Astrocyte of the cerebellum (primary cell): ENCODE data around the gene SLC27A5.
"Not testable (repeated sequence)": the region's sequence is repeated elsewhere in the genome, so short reads cannot be mapped to it uniquely, and the experiment has no call there.

Experiments used
- DNase-seq: peaks from one replicate; pipeline ENCODE4 v3.0.0-alpha.2; 2011; ENCODE audit warnings: low read depth
- H3K4me3 ChIP-seq: 2 replicates; pipeline ENCODE4 v1.5.1; 2011; ENCODE audit warnings: mild to moderate bottlenecking, low read depth, low read length, moderate library complexity
- in situ Hi-C: cut with HindIII; loops from 2 replicates; pipeline ENCODE4 v1.10.0; 2017; ENCODE audit warnings: low sequenced_read_pairs
- TF ChIP-seq, protein P1 (sequence below): IDR thresholded peaks from 2 replicates; pipeline ENCODE4 v1.5.1; 2012; ENCODE audit warnings: low read length, low read depth, moderate library complexity, mild to moderate bottlenecking; ENCODE audit errors: missing control alignments

The SLC27A5 gene

DNA sequence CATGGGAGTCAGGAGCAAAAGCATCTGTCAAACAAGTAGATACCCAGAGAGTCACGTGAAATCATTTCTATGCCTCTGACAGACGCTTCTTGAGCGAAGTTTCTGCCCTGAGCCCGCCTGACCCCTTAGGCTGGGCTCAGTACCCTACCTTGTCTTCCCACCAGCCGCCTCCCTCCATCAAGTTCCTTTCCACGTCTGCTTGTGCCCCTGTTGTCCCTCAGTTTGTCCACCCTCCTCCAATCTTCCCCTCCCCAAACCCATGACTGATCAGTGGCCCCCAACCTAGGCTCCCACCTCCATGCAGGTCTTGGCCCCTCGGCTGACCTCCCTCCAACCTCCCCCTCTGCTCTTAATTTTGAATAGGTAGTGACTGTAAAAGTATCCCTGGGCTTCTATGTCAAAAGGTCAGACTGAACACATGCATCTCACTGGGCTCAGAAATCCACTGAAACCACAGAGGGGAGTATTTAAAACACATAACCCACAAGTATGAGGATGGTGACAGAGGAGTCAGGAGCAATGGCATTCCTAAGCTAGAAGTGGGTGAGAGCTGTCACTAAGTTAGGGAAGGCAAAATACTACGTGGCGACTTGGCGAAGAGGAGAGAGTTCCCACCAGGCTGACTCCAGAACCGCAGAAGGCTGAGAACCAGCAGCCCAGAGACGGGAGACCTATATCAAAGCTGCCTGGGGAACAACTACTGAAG is 37.3 kb downstream of the SLC27A5 start:
- in situ Hi-C loops, result no loop called here
- peak; percentile 29 for DNase-seq
- TF ChIP-seq, protein P1, sequence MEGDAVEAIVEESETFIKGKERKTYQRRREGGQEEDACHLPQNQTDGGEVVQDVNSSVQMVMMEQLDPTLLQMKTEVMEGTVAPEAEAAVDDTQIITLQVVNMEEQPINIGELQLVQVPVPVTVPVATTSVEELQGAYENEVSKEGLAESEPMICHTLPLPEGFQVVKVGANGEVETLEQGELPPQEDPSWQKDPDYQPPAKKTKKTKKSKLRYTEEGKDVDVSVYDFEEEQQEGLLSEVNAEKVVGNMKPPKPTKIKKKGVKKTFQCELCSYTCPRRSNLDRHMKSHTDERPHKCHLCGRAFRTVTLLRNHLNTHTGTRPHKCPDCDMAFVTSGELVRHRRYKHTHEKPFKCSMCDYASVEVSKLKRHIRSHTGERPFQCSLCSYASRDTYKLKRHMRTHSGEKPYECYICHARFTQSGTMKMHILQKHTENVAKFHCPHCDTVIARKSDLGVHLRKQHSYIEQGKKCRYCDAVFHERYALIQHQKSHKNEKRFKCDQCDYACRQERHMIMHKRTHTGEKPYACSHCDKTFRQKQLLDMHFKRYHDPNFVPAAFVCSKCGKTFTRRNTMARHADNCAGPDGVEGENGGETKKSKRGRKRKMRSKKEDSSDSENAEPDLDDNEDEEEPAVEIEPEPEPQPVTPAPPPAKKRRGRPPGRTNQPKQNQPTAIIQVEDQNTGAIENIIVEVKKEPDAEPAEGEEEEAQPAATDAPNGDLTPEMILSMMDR, result no peak
- no peak overlapping the region for H3K4me3 ChIP-seq

- no peak for DNase-seq
- TF ChIP-seq, protein P1, result no peak
- no peak overlapping the region for H3K4me3 ChIP-seq
- in situ Hi-C loops, result no loop called here
These were observed 38.0 kb downstream of the SLC27A5 start for GRCh38 chr19:58473775-58474174.

- in situ Hi-C loops, result no loop called here
- TF ChIP-seq, protein P1, result no peak
- H3K4me3 ChIP-seq, result no peak overlapping the region
- no peak for DNase-seq
These were observed 40.1 kb downstream of the SLC27A5 start for GRCh38 chr19:58471736-58472135.

- in situ Hi-C loops, H3K4me3 ChIP-seq, DNase-seq: not testable (repeated sequence)
These were observed 40.8 kb downstream of the SLC27A5 start for GRCh38 chr19:58470837-58471543.

DNA sequence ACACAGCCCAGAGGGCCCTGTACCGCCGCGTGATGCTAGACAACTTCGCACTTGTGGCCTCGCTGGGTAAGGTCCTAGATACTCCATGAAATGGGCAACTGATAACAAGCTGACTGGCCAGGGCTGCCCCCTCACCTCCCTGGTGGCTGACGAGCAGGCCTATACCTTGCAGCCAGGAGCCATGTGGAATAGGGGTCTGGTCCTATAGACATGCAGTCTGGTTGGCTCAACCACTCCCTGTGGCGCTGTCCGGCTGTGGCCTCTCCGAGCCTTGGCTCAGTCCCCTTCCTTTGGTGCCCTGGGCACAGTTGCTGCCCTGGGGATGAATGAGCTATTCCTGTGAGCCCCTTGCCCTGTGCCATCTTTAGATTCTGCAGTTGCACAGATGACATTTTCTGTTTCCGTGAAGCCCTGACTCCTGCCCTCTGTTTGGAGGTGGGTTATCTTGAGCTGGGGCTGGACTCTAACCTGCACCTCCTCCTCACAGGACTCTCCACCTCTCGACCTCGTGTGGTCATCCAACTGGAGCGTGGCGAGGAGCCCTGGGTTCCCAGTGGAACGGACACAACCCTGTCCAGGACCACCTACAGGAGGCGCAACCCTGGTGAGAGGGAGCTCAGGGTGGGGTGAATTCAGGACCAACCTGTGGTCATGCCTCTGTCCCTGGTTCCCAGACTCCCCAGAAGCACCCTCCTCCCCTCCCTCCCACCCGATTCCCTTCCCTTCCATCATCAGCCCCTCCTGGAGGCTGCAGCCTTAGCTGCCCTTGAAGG is 42.4 kb downstream of the SLC27A5 start:
- no peak for DNase-seq
- no peak overlapping the region for H3K4me3 ChIP-seq
- TF ChIP-seq, protein P1, result no peak
- in situ Hi-C loops, result no loop called here

- peak overlapping the region; percentile 5 for H3K4me3 ChIP-seq
These were observed 43.5 kb downstream of the SLC27A5 start for GRCh38 chr19:58468216-58468839.

More at GRCh38 chr19:58468216-58468839, 43.5 kb downstream of the SLC27A5 start:
- TF ChIP-seq, protein P1, result no peak
- in situ Hi-C loops, result no loop called here
- DNase-seq, result no peak
